Adrenal gland (tissue), 12 donors: ENCODE results near the gene DCTN2. TPM values are rescaled to one million over a fixed set of nuclear protein-coding genes. Genes with fewer than 3 reads are reported as not detected.

Source experiments
- DNase-seq, 7 donors: peaks; one replicate each; pipeline ENCODE4 v3.0.0-alpha.2; 2019 to 2020
- H3K27ac ChIP-seq, 5 donors: fragments of 200-600 bp; sonication (generic) in 4 of 5; 1 replicate in 3 of 5; 2 replicates in 2 of 5; pipeline versions ENCODE4 v1.5.1 to v1.8.0; 2016 to 2020; ENCODE audit warnings: mild to moderate bottlenecking in 1 of 5
- H3K27me3 ChIP-seq: fragments of 200-600 bp; 2 replicates; pipeline ENCODE4 v1.8.0; 2021
- H3K36me3 ChIP-seq, 2 donors: fragments of 200-600 bp; replicated peaks in 1 of 2; 1 replicate in 1 of 2; 2 replicates in 1 of 2; pipeline versions ENCODE4 v1.5.1 to v1.8.0; 2018 to 2022
- H3K4me1 ChIP-seq, 2 donors: fragments of 200-600 bp; replicated peaks in 1 of 2; 1 replicate in 1 of 2; 2 replicates in 1 of 2; pipeline versions ENCODE4 v1.5.1 to v1.8.0; 2018 to 2021
- H3K4me3 ChIP-seq, 4 donors: fragments of 200-600 bp; sonication (generic) in 3 of 4; one replicate each; pipeline ENCODE4 v1.5.1; 2016 to 2018
- H3K9me3 ChIP-seq, 3 donors: fragments of 200-600 bp; sonication (generic) in 1 of 3; replicated peaks in 1 of 3; 1 replicate in 2 of 3; 2 replicates in 1 of 3; pipeline versions ENCODE4 v1.5.1 to v1.8.0; 2016 to 2021
- CTCF ChIP-seq, 6 experiments: fragments of 450-650 bp in 4 of 6; fragments of 200-600 bp in 2 of 6; sonication (generic) in 1 of 6; IDR thresholded peaks; 1 replicate in 5 of 6; 2 replicates in 1 of 6; pipeline versions ENCODE4 v1.5.1 to v1.8.0; 2016 to 2021; ENCODE audit warnings: antibody characterized with exemption in 6 of 6, mild to moderate bottlenecking in 2 of 6, moderate library complexity in 1 of 6
- POLR2A ChIP-seq, 2 donors: fragments of 450-650 bp; IDR thresholded peaks; one replicate each; pipeline ENCODE4 v1.6.1; 2017; ENCODE audit warnings: antibody characterized with exemption in 2 of 2, mild to moderate bottlenecking in 2 of 2, moderate library complexity in 1 of 2
- WGBS, 4 donors: extraction: QIAGEN DNeasy Blood & Tissue Kit in 2 of 4; methylation state at CpG; one replicate each; pipeline versions ENCODE4 v1.1.5 to v1.1.7; 2013 to 2017; 5-methylcytosine and 5-hydroxymethylcytosine counted together
- intact Hi-C, 2 donors: fragments of 100-400 bp; cut with DNase I; formaldehyde crosslinking; loops; one replicate each; pipeline versions ENCODE4 v1.14.1 to v1.15.0; 2022 to 2023
- polyA plus RNA-seq, 3 donors: library from polyadenylated mRNA; stranded (reverse); fragments of 200-250 nt in 2 of 3; fragments of 350-450 nt in 1 of 3; fragmentation: Illumina TruSeq in 1 of 3; extraction: RNeasy Lipid Tissue Mini Kit (QIAGEN cat#74804) in 1 of 3; gene quantifications; one replicate each; pipeline ENCODE4 v1.2.3, GENCODE V29; 2013 to 2014
- total RNA-seq, 9 donors: library from RNA; depleted of rRNA in 4 of 9; stranded (reverse); fragments of >200 nt in 4 of 9; fragments of 120-200 nt in 1 of 9; fragmentation: NEBNext Ultra II Directional in 1 of 9; extraction: Animal tissue kit (Norgen Biotek cat#: 25700) in 1 of 9; gene quantifications; one replicate each; pipeline versions ENCODE4 v1.1.0 to v1.2.4, GENCODE V29; 2013 to 2023
- donor health status: healthy with polysubstance abuse.
- donor health status: Bipolar disorder and iron deficiency.
- donor health status: DM: yes; HTN: yes; CAD: no.
- donor health status: DM: no; HTN: no; CAD: no.
- donor health status: DM: no; HTN: no; CAD: no.
- donor health status: DM: yes; HTN: yes; CAD: no.

DCTN2 gene
- total and polyA plus RNA-seq, 12 donors = 81.2 to 238 (median 135) TPM

GRCh38 chr12:57583008-57583831 lies 36.2 kb upstream of the DCTN2 start:
- Histone ChIP-seq H3K4me3 (no peak overlapping the region), H3K27ac (no peak overlapping the region), H3K9me3 (no peaks in the 10 kb centered on the region), H3K36me3 (no peaks in the 10 kb centered on the region), H3K27me3 (peaks cover 5% of the 10 kb centered on the region), H3K4me1 (no peaks in the 10 kb centered on the region)
- TF ChIP-seq CTCF (IDR thresholded peaks at IDR 0.05) (peak; percentile 87 to 96 (median 94)), POLR2A (IDR thresholded peaks at IDR 0.05) (no peak)
- DNase-seq = peak; percentile 62 to 84 (median 70)
- 41 to 47% (median 45%) methylated on average over 13 of the region's 13 CpGs for WGBS, 4 donors
- intact Hi-C loops = loop anchor here (2.0 kb wide), 2 partner anchors 38 to 40 kb away; no protein-coding TSS in a partner anchor

GRCh38 chr12:57582440-57582839 lies 35.4 kb upstream of the DCTN2 start:
- intact Hi-C loops = loop anchor here (2.0 kb wide), 2 partner anchors 38 to 40 kb away; no protein-coding TSS in a partner anchor
- H3K27me3 ChIP-seq = peaks cover 5% of the 10 kb centered on the region
- H3K9me3 ChIP-seq = no peaks in the 10 kb centered on the region
- WGBS, 4 donors = 95 to 100% (median 98%) methylated on average over 1 of the region's 1 CpG
- H3K36me3 ChIP-seq = no peaks in the 10 kb centered on the region
- H3K4me1 ChIP-seq = no peaks in the 10 kb centered on the region
- no peak for TF ChIP-seq POLR2A (IDR thresholded peaks at IDR 0.05)
- no peak for TF ChIP-seq CTCF (IDR thresholded peaks at IDR 0.05)
- no peak overlapping the region for H3K4me3 ChIP-seq
- DNase-seq = no peak
- H3K27ac ChIP-seq = no peak overlapping the region

- intact Hi-C loops = loop anchor here (2.0 kb wide), 2 partner anchors 39 to 41 kb away; no protein-coding TSS in a partner anchor
- Histone ChIP-seq H3K27me3 (peaks cover 5% of the 10 kb centered on the region), H3K27ac (no peak overlapping the region), H3K4me3 (no peak overlapping the region), H3K4me1 (no peaks in the 10 kb centered on the region), H3K36me3 (no peaks in the 10 kb centered on the region), H3K9me3 (no peaks in the 10 kb centered on the region)
- 74 to 93% (median 84%) methylated on average over 1 of the region's 1 CpG for WGBS, 4 donors
- no peak for TF ChIP-seq POLR2A (IDR thresholded peaks at IDR 0.05)
- DNase-seq = no peak
Measured at GRCh38 chr12:57581802-57582201, 34.8 kb upstream of the DCTN2 start.

- Histone ChIP-seq H3K4me1 (no peaks in the 10 kb centered on the region), H3K27me3 (peaks cover 5% of the 10 kb centered on the region), H3K4me3 (no peak overlapping the region), H3K27ac (no peak overlapping the region), H3K36me3 (no peaks in the 10 kb centered on the region), H3K9me3 (no peaks in the 10 kb centered on the region)
- no peak for DNase-seq
- TF ChIP-seq POLR2A (IDR thresholded peaks at IDR 0.05) (no peak), CTCF (IDR thresholded peaks at IDR 0.05) (no peak)
- 80 to 93% (median 86%) methylated on average over 3 to 4 of the region's 4 CpGs for WGBS, 4 donors
- intact Hi-C loops = no loop called here
Measured at GRCh38 chr12:57580466-57580795, 33.4 kb upstream of the DCTN2 start.
